Astrocyte of the cerebellum (primary cell): Measurements from ENCODE around the gene SS18L1.

ENCODE experiments used
- DNase-seq: peaks from one replicate; pipeline ENCODE4 v3.0.0-alpha.2; 2011; ENCODE audit warnings: low read depth
- H3K4me3 ChIP-seq: 2 replicates; pipeline ENCODE4 v1.5.1; 2011; ENCODE audit warnings: mild to moderate bottlenecking, low read depth, low read length, moderate library complexity
- in situ Hi-C: cut with HindIII; loops from 2 replicates; pipeline ENCODE4 v1.10.0; 2017; ENCODE audit warnings: low sequenced_read_pairs
- TF ChIP-seq, protein P1 (sequence below): IDR thresholded peaks from 2 replicates; pipeline ENCODE4 v1.5.1; 2012; ENCODE audit warnings: low read length, low read depth, moderate library complexity, mild to moderate bottlenecking; ENCODE audit errors: missing control alignments

The SS18L1 gene

DNA sequence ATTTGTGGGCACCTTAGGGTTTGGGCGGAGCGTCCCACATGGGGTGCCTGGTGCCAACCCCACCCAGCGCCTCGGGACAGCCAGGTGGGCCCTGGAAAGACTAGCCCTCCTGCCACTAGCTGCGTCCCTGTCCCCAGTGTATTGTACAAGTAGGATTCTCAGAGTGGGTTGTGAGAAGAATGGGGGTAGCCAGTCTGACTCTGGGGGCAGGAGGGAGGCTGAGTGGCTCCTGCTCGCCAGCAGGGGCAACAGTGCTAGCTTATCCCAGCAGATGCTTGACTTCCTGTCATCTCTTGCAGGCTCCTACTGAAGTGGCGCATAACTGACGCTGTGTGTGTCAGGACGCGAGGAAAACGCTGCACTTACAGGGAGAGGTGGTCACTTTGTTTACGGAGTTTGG, 9.7 kb upstream of the SS18L1 start:
- TF ChIP-seq, protein P1, sequence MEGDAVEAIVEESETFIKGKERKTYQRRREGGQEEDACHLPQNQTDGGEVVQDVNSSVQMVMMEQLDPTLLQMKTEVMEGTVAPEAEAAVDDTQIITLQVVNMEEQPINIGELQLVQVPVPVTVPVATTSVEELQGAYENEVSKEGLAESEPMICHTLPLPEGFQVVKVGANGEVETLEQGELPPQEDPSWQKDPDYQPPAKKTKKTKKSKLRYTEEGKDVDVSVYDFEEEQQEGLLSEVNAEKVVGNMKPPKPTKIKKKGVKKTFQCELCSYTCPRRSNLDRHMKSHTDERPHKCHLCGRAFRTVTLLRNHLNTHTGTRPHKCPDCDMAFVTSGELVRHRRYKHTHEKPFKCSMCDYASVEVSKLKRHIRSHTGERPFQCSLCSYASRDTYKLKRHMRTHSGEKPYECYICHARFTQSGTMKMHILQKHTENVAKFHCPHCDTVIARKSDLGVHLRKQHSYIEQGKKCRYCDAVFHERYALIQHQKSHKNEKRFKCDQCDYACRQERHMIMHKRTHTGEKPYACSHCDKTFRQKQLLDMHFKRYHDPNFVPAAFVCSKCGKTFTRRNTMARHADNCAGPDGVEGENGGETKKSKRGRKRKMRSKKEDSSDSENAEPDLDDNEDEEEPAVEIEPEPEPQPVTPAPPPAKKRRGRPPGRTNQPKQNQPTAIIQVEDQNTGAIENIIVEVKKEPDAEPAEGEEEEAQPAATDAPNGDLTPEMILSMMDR, result no peak
- no peak for DNase-seq
- H3K4me3 ChIP-seq, result no peak overlapping the region
- in situ Hi-C loops, result no loop called here

DNA sequence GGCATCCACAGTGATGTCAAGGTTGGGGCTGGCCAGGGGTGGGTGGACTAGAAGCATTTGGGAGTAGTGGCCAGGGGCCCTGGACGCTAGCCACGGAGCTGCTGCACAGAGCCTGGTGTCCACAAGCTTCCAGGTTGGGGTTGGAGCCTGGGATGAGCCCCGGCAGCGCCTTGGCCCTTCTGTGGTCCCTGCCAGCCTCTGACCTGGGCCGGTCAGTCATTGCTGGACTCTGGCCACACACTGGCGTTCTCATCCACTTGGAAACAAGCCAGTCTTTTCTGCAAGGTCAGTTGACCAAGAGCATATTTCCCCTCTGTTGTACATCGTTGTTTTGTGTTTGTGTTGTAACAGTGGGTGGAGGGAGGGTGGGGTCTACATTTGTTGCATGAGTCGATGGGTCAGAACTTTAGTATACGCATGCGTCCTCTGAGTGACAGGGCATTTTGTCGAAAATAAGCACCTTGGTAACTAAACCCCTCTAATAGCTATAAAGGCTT, 8.8 kb upstream of the SS18L1 start:
- H3K4me3 ChIP-seq, result no peak overlapping the region
- in situ Hi-C loops, result no loop called here
- TF ChIP-seq, protein P1, result no peak
- DNase-seq, result no peak

DNA sequence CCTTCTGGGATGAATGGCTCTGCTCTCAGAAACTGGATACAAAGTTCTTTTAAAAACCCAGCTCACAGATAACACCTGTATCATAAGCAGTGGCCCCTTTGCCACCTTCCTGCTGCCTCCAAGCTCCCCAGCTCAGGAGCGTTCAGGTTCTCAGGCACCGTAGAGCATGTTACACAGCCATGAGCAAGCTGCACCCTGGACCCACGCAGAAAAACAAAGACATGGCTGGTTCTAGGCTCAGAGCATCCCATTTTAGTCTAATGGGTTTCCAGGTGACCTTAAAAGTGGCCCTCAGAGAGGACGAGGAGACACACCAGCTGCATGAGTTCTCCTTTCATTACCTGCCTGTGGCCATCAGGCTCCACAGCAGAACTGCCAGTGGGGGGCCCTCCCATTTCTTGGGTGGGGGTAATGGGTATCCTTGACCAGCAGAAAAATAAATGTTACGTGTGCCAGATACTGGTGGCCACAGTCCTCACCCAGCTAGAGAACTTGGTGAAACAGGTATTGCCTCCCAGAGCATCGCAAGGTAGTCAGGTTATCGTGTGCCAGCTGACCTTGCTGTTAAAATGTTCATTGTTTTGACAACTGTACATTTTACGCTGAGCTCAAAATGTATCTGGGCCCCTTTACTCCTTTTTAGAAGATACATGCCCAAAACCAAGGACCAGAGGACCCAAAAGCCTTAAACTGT, 7.8 kb upstream of the SS18L1 start:
- in situ Hi-C loops, result no loop called here
- H3K4me3 ChIP-seq, result no peak overlapping the region
- TF ChIP-seq, protein P1, result no peak
- DNase-seq, result no peak

DNA sequence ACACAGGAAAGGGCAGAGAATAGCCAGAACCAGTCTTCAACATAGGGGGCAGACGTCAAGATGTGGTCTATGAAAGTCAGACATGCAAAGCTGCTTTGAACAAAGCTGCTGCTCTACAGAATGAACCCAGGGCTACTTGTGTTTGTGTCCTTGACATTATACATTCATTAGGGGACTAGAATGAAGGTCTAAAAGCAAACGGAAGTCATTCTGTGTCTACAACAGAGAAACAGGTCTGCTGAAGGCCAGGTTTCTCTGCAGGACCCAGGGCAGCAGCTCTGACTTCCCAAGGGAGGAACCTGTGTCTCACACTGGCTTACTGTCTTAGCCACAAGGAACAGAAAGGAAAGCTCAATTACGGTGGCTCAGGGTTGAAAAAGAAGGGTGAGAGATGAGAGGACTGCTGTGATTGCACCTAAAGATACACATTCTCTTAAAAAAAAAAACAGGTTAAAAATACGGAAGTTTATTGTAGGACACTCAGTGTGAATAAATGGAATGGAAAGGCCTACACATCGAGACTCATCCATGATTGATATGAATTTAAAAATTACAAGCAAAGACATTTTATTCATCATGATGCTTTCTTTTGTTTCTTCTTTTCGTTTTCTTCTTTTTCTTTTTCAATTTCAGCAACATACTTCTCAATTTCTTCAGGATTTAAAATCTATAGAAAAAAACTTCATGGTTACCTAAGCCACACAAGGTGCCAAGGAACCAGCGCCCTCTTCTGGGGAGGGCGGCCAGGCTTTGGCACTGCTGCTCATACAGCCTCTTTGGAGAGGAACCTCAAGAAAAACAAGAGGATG, 7.1 kb upstream of the SS18L1 start:
- no peak for DNase-seq
- in situ Hi-C loops, result no loop called here
- TF ChIP-seq, protein P1, result peak; percentile 94
- H3K4me3 ChIP-seq, result no peak overlapping the region

DNA sequence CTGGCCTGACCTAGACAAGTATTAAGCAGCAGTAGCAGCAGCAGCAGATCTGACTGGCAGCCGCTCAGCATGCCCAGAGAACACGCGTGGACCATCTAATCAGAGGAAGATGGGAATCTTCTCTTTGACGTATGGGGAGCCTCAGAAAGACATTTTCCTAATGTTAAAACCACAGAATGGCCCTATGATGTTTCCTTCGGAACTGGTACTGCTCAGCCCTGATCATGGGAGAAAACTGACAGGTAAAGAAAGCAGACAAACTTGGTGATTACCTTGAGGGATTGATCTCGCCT, 6.5 kb upstream of the SS18L1 start:
- no peak overlapping the region for H3K4me3 ChIP-seq
- TF ChIP-seq, protein P1, result no peak
- DNase-seq, result no peak
- in situ Hi-C loops, result no loop called here

DNA sequence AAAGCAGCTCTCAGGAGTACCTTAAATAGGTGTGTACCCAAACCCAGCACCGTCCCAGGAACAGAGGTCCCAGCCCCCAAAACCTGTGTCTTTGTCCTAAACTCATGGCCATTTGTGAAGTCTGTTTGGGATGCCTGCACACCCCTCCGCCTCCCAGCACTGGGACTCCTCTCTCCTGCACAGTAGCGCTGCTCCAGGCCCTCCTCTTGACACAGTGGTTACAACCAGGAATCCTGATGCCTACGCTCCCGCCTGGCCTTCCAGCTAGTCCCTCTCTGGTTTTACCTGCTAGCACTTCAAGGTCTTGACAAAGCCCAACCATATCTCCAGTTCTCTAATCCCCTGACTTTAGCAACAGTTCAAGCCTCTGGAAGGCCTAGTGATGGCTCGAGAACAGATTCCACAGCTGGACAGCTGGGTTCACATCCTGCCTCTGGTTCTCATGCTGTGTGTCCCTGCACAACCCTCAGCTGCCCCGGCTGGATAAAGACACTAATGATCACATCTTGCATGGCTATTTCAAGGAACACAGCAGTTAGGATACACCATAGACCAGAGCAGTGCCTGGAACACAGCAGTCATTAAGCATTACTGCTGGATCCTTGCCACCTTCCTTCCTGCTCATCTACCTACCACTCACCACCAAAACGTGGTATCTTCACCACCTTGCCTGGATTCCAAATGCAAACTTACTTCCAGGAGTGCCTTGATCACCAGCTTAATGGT, 5.9 kb upstream of the SS18L1 start:
- TF ChIP-seq, protein P1, result no peak
- in situ Hi-C loops, result no loop called here
- no peak for DNase-seq
- no peak overlapping the region for H3K4me3 ChIP-seq
